ENCODE data around the gene TSSK1B.

DNA sequence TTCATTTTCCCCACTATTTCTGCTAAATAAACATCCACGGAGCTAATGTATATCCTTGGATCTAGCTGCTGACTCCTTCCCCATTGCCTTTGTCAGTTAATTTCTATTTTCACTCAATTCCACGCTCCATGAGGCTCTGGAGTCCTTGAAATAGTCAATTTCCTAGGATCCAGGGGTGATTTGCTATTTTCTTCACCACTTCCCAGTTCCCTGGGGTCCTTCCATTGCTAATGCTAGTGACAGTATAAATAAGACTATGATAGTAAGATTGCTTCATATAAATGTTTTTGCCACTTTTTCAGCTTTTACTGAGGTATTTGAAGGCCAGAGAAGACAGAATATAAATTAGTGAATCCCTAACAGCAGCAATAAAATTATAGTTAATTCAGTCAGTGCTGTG lies 13.1 kb downstream of the TSSK1B start:
- TF ChIP-seq, protein P1, sequence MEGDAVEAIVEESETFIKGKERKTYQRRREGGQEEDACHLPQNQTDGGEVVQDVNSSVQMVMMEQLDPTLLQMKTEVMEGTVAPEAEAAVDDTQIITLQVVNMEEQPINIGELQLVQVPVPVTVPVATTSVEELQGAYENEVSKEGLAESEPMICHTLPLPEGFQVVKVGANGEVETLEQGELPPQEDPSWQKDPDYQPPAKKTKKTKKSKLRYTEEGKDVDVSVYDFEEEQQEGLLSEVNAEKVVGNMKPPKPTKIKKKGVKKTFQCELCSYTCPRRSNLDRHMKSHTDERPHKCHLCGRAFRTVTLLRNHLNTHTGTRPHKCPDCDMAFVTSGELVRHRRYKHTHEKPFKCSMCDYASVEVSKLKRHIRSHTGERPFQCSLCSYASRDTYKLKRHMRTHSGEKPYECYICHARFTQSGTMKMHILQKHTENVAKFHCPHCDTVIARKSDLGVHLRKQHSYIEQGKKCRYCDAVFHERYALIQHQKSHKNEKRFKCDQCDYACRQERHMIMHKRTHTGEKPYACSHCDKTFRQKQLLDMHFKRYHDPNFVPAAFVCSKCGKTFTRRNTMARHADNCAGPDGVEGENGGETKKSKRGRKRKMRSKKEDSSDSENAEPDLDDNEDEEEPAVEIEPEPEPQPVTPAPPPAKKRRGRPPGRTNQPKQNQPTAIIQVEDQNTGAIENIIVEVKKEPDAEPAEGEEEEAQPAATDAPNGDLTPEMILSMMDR (IDR thresholded peaks at IDR 0.05 in 2 of 3, conservative IDR thresholded peaks at IDR 0.05 in 1 of 3; ENCODE audit: borderline replicate concordance in 1 of 3, insufficient read depth in 1 of 3, low read depth in 2 of 3, low read length in 2 of 3) = no peak
- no peak for TF ChIP-seq POLR2A (IDR thresholded peaks at IDR 0.05; ENCODE audit: borderline replicate concordance, extremely low read depth, insufficient read depth, insufficient read length)
- no peak for TF ChIP-seq RAD21 (IDR thresholded peaks at IDR 0.05; ENCODE audit: low read depth)
- no peak for TF ChIP-seq POLR2AphosphoS5 (IDR thresholded peaks at IDR 0.05; ENCODE audit: low read depth, low read length)
- TF ChIP-seq TCF7L2 (IDR thresholded peaks at IDR 0.05; ENCODE audit: borderline replicate concordance, extremely low read depth, insufficient read depth, insufficient read length) = no peak
- TF ChIP-seq EZH2 (IDR thresholded peaks at IDR 0.05) = no peak

Measured in HCT116 (cell line).